Suprapubic skin (tissue), 3 donors: ENCODE measurements around the gene ARID1A.

ENCODE experiments used
- POLR2A ChIP-seq, 2 donors: fragments of 450-650 bp; IDR thresholded peaks; one replicate each; pipeline ENCODE4 v1.6.1; 2017; ENCODE audit warnings: antibody characterized with exemption in 2 of 2, mild to moderate bottlenecking in 2 of 2, moderate library complexity in 2 of 2
- TF ChIP-seq, protein P1 (sequence below), 2 donors: fragments of 200-600 bp in 1 of 2; fragments of 450-650 bp in 1 of 2; sonication (generic) in 1 of 2; IDR thresholded peaks; one replicate each; pipeline ENCODE4 v1.5.1; 2016 to 2019; ENCODE audit warnings: antibody characterized with exemption in 2 of 2, mild to moderate bottlenecking in 1 of 2, moderate library complexity in 1 of 2

DNA sequence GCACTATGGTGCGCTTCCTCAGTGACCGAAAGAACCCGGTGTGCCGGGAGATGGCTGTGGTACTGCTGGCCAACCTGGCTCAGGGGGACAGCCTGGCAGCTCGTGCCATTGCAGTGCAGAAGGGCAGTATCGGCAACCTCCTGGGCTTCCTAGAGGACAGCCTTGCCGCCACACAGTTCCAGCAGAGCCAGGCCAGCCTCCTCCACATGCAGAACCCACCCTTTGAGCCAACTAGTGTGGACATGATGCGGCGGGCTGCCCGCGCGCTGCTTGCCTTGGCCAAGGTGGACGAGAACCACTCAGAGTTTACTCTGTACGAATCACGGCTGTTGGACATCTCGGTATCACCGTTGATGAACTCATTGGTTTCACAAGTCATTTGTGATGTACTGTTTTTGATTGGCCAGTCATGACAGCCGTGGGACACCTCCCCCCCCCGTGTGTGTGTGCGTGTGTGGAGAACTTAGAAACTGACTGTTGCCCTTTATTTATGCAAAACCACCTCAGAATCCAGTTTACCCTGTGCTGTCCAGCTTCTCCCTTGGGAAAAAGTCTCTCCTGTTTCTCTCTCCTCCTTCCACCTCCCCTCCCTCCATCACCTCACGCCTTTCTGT, 84.6 kb downstream of the ARID1A start:
- TF ChIP-seq, protein P1, sequence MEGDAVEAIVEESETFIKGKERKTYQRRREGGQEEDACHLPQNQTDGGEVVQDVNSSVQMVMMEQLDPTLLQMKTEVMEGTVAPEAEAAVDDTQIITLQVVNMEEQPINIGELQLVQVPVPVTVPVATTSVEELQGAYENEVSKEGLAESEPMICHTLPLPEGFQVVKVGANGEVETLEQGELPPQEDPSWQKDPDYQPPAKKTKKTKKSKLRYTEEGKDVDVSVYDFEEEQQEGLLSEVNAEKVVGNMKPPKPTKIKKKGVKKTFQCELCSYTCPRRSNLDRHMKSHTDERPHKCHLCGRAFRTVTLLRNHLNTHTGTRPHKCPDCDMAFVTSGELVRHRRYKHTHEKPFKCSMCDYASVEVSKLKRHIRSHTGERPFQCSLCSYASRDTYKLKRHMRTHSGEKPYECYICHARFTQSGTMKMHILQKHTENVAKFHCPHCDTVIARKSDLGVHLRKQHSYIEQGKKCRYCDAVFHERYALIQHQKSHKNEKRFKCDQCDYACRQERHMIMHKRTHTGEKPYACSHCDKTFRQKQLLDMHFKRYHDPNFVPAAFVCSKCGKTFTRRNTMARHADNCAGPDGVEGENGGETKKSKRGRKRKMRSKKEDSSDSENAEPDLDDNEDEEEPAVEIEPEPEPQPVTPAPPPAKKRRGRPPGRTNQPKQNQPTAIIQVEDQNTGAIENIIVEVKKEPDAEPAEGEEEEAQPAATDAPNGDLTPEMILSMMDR (IDR thresholded peaks at IDR 0.05) = no peak
- no peak for TF ChIP-seq POLR2A (IDR thresholded peaks at IDR 0.05)
